K562 (cell line): ENCODE data around the gene PTH2. TPM values are rescaled to one million over a fixed set of nuclear protein-coding genes. Genes with fewer than 3 reads are reported as not detected.

Source experiments
- ATF3 ChIP-seq, 2 experiments: fragments of 450-650 bp in 1 of 2; sonication (generic) in 1 of 2; formaldehyde crosslinking in 1 of 2; IDR thresholded peaks in 1 of 2; conservative IDR thresholded peaks in 1 of 2; 2 replicates each; pipeline versions ENCODE4 v1.6.1 to v1.8.1; 2016 to 2023; ENCODE audit warnings: mild to moderate bottlenecking in 2 of 2, moderate library complexity in 2 of 2, inconsistent platforms in 1 of 2, missing genetic modification reagents in 1 of 2
- CCNT2 ChIP-seq: IDR thresholded peaks from 2 replicates; pipeline ENCODE4 v1.6.1; 2011; ENCODE audit warnings: borderline replicate concordance, low read depth, mild to moderate bottlenecking, moderate library complexity, mixed read lengths, low read length; ENCODE audit not compliant: insufficient read length; ENCODE audit errors: extremely low read depth
- CTBP1 ChIP-seq: fragments of 450-650 bp; IDR thresholded peaks from 2 replicates; pipeline ENCODE4 v1.6.1; 2016; ENCODE audit warnings: borderline replicate concordance
- ELF1 ChIP-seq: fragments of 200-800 bp; sonication (Bioruptor generic); IDR thresholded peaks from 2 replicates; pipeline ENCODE4 v1.6.1; 2016; ENCODE audit warnings: missing genetic modification characterization, missing compliant biosample characterization
- FOXA3 ChIP-seq, 2 experiments: fragments of 450-650 bp in 1 of 2; sonication (generic) in 1 of 2; formaldehyde crosslinking; IDR thresholded peaks in 1 of 2; conservative IDR thresholded peaks in 1 of 2; 2 replicates each; pipeline versions ENCODE4 v1.4.0 to v1.8.0; 2020 to 2022; ENCODE audit warnings: mild to moderate bottlenecking in 2 of 2, missing genetic modification reagents in 1 of 2
- HES1 ChIP-seq: fragments of 450-650 bp; IDR thresholded peaks from 2 replicates; pipeline ENCODE4 v1.6.1; 2016; ENCODE audit warnings: low read depth, mild to moderate bottlenecking, moderate library complexity
- JUNB ChIP-seq: fragments of 450-650 bp; formaldehyde crosslinking; conservative IDR thresholded peaks from 2 replicates; pipeline ENCODE4 v1.4.0; 2020; ENCODE audit warnings: mild to moderate bottlenecking
- KLF6 ChIP-seq: fragments of 250-450 bp; sonication (Bioruptor Pico); IDR thresholded peaks from 2 replicates; pipeline ENCODE4 v1.4.0; 2020; ENCODE audit warnings: mild to moderate bottlenecking, moderate library complexity, borderline replicate concordance
- NFIC ChIP-seq: fragments of 450-650 bp; IDR thresholded peaks from 2 replicates; pipeline ENCODE4 v1.6.1; 2017; ENCODE audit warnings: mild to moderate bottlenecking, inconsistent platforms
- NR1H2 ChIP-seq: sonication (generic); formaldehyde crosslinking; IDR thresholded peaks from 2 replicates; pipeline ENCODE4 v1.4.0; 2020; ENCODE audit warnings: mild to moderate bottlenecking, missing genetic modification reagents
- NRF1 ChIP-seq, 2 experiments: fragments of 450-650 bp; IDR thresholded peaks in 1 of 2; conservative IDR thresholded peaks in 1 of 2; 2 replicates each; pipeline ENCODE4 v1.6.1; 2014; ENCODE audit warnings: mild to moderate bottlenecking in 2 of 2
- POLR2H ChIP-seq: IDR thresholded peaks from 2 replicates; pipeline ENCODE4 v1.6.1; 2016; ENCODE audit warnings: missing genetic modification characterization, low read depth, mild to moderate bottlenecking, control low read depth, missing compliant biosample characterization, moderate library complexity
- SETDB1 ChIP-seq: IDR thresholded peaks from one replicate; pipeline ENCODE4 v1.6.1; 2012; ENCODE audit warnings: low read length, control low read depth, inconsistent platforms
- TAF15 ChIP-seq: fragments of 200-400 bp; formaldehyde crosslinking; IDR thresholded peaks from 2 replicates; pipeline ENCODE4 v1.6.1; 2017; ENCODE audit warnings: mild to moderate bottlenecking, low read depth, low read length, moderate library complexity
- VEZF1 ChIP-seq: fragments of 200-800 bp; sonication (Bioruptor generic); IDR thresholded peaks from 2 replicates; pipeline ENCODE4 v1.6.1; 2017; ENCODE audit warnings: missing genetic modification characterization, missing compliant biosample characterization
- ZC3H11A ChIP-seq: IDR thresholded peaks from 2 replicates; pipeline ENCODE4 v1.6.1; 2012; ENCODE audit warnings: low read depth, low read length, improper control_type of control experiment
- ZNF324 ChIP-seq: fragments of 250-450 bp; sonication (Bioruptor Pico); IDR thresholded peaks from 2 replicates; pipeline ENCODE4 v1.4.0; 2020; ENCODE audit warnings: mild to moderate bottlenecking
- ZNF561 ChIP-seq: fragments of 450-650 bp; formaldehyde crosslinking; conservative IDR thresholded peaks from 2 replicates; pipeline ENCODE4 v1.4.0; 2020; ENCODE audit warnings: mild to moderate bottlenecking, moderate library complexity
- ZNF609 ChIP-seq: sonication (generic); formaldehyde crosslinking; IDR thresholded peaks from 2 replicates; pipeline ENCODE4 v1.8.1; 2023; ENCODE audit warnings: missing genetic modification reagents, mild to moderate bottlenecking, borderline replicate concordance
- ZNF699 ChIP-seq: fragments of 250-450 bp; sonication (Bioruptor Pico); IDR thresholded peaks from 2 replicates; pipeline ENCODE4 v1.8.0; 2021; ENCODE audit warnings: mild to moderate bottlenecking, moderate library complexity; ENCODE audit not compliant: insufficient replicate concordance
- polyA plus RNA-seq, 8 experiments: library from polyadenylated mRNA; depleted of rRNA in 4 of 8; stranded (reverse) in 5 of 8; unstranded in 3 of 8; fragments of >200 nt; fragmentation: Nextera tagmentation in 2 of 8; fragmentation: Illumina TruSeq in 1 of 8; extraction: Ambion mirVana in 2 of 8; extraction: Trizol in 1 of 8; gene quantifications; 2 replicates each; pipeline versions ENCODE4 v1.2.1 to v1.2.3, GENCODE V29; 2011 to 2014; ENCODE audit warnings: inconsistent platforms in 1 of 8, missing spikeins in 1 of 8
- total RNA-seq, 7 experiments: library from RNA; depleted of rRNA in 6 of 7; stranded (reverse); fragments of >200 nt in 6 of 7; fragmentation: Illumina TruSeq in 2 of 7; extraction: Trizol in 2 of 7; gene quantifications; 2 replicates each; pipeline versions ENCODE4 v1.2.1 to v1.2.3, GENCODE V29; 2011 to 2021; ENCODE audit warnings: low replicate concordance in 1 of 7

PTH2 gene
- total and polyA plus RNA-seq, 9 of the 15 experiments (the other 6 are each of a cell fraction or from before 2014, with no cell fraction given) = 1.3 TPM; not detected in 8

GRCh38 chr19:49387936-49388372 lies 35.3 kb downstream of the PTH2 start, which contains the start of gene KASH5 (continued):
- TF ChIP-seq ZNF609 (no peak), POLR2H (tag) (no peak), TAF15 (no peak), VEZF1 (CRISPR knock-in tag) (peak; percentile 71), FOXA3 (CRISPR knock-in tag; conservative IDR thresholded peaks at IDR 0.05 in 1 of 2, IDR thresholded peaks at IDR 0.05 in 1 of 2) (no peak), SETDB1 (no peak), CCNT2 (no peak), NR1H2 (CRISPR knock-in tag) (no peak), HES1 (no peak), ZNF561 (CRISPR knock-in tag) (no peak), CTBP1 (no peak), ZNF324 (no peak), KLF6 (no peak), ATF3 (IDR thresholded peaks at IDR 0.05) (peak; percentile 29; the same call in 1 of the 2 replicates), ATF3 (CRISPR knock-in tag; conservative IDR thresholded peaks at IDR 0.05) (no peak), NFIC (no peak), ELF1 (tag) (no peak), ZNF699 (CRISPR knock-in tag) (no peak), ZC3H11A (no peak), JUNB (CRISPR knock-in tag) (no peak), NRF1 (conservative IDR thresholded peaks at IDR 0.05 in 1 of 2, IDR thresholded peaks at IDR 0.05 in 1 of 2) (peak; percentile 94 to 95)
